Measurements from ENCODE around the gene SIGLEC10.

- TF ChIP-seq POLR2A (IDR thresholded peaks at IDR 0.05), result no peak
- TF ChIP-seq POLR2AphosphoS5 (IDR thresholded peaks at IDR 0.05), result no peak
Measured at GRCh38 chr19:51417107-51417809, at the start of gene SIGLEC10.
